DND-41 (cell line): Measurements from ENCODE around the gene CPSF2.
"Not testable (repeated sequence)": the region's sequence is repeated elsewhere in the genome, so short reads cannot be mapped to it uniquely, and the experiment has no call there.

Experiments used
- ATAC-seq: fragments of 200-7000 bp; cut with Tn5 transposase; 3 replicates; pipeline ENCODE4 v1.9.1; 2021; ENCODE audit warnings: low read depth; ENCODE audit not compliant: insufficient read depth
- DNase-seq: peaks from one replicate; pipeline ENCODE4 v3.0.0-alpha.2; 2020
- H2AFZ ChIP-seq: 2 replicates; pipeline ENCODE4 v1.6.0; 2012; ENCODE audit warnings: low read depth, low read length
- H3K27ac ChIP-seq: 2 replicates; pipeline ENCODE4 v1.5.1; 2012; ENCODE audit warnings: low read length, inconsistent platforms
- H3K27me3 ChIP-seq: fragments of 200-600 bp; sonication (generic); 2 replicates; pipeline ENCODE4 v1.6.0; 2012; ENCODE audit warnings: low read length, mild to moderate bottlenecking, inconsistent platforms; ENCODE audit not compliant: insufficient read depth, poor library complexity
- H3K36me3 ChIP-seq: 2 replicates; pipeline ENCODE4 v1.5.1; 2012; ENCODE audit warnings: low read length, inconsistent platforms; ENCODE audit not compliant: insufficient read depth
- H3K4me1 ChIP-seq: 2 replicates; pipeline ENCODE4 v1.5.1; 2012; ENCODE audit warnings: mild to moderate bottlenecking, low read length; ENCODE audit not compliant: insufficient read depth
- H3K4me2 ChIP-seq: 2 replicates; pipeline ENCODE4 v1.6.0; 2012; ENCODE audit warnings: mild to moderate bottlenecking, moderate library complexity, low read length, inconsistent platforms; ENCODE audit not compliant: insufficient read depth
- H3K4me3 ChIP-seq, 2 experiments: fragments of 200-600 bp in 1 of 2; shearing (Covaris generic) in 1 of 2; 2 replicates each; pipeline ENCODE4 v1.5.1; 2012 to 2016; ENCODE audit warnings: inconsistent platforms in 2 of 2, low read length in 2 of 2, mild to moderate bottlenecking in 2 of 2, low read depth in 1 of 2, moderate library complexity in 1 of 2
- H3K79me2 ChIP-seq: 2 replicates; pipeline ENCODE4 v1.6.0; 2012; ENCODE audit warnings: low read length, inconsistent platforms; ENCODE audit not compliant: insufficient read depth
- H3K9ac ChIP-seq: 2 replicates; pipeline ENCODE4 v1.6.0; 2012; ENCODE audit warnings: low read depth, mild to moderate bottlenecking, inconsistent platforms, low read length, moderate library complexity
- H3K9me3 ChIP-seq: 2 replicates; pipeline ENCODE4 v1.5.1; 2012; ENCODE audit warnings: low read length, moderate library complexity, mild to moderate bottlenecking, inconsistent platforms; ENCODE audit not compliant: insufficient read depth, severe bottlenecking
- H4K20me1 ChIP-seq: 2 replicates; pipeline ENCODE4 v1.6.0; 2012; ENCODE audit warnings: low read length; ENCODE audit not compliant: insufficient read depth
- EZH2 ChIP-seq: IDR thresholded peaks from 3 replicates; pipeline ENCODE4 v1.6.1; 2012; ENCODE audit warnings: borderline replicate concordance, low read depth, mild to moderate bottlenecking, moderate library complexity, low read length, inconsistent platforms; ENCODE audit not compliant: severe bottlenecking
- TF ChIP-seq, protein P1 (sequence below): IDR thresholded peaks from 2 replicates; pipeline ENCODE4 v1.5.1; 2012; ENCODE audit warnings: borderline replicate concordance, low read length, moderate library complexity, mild to moderate bottlenecking; ENCODE audit not compliant: poor library complexity, severe bottlenecking; ENCODE audit errors: extremely low read depth

Gene CPSF2

DNA sequence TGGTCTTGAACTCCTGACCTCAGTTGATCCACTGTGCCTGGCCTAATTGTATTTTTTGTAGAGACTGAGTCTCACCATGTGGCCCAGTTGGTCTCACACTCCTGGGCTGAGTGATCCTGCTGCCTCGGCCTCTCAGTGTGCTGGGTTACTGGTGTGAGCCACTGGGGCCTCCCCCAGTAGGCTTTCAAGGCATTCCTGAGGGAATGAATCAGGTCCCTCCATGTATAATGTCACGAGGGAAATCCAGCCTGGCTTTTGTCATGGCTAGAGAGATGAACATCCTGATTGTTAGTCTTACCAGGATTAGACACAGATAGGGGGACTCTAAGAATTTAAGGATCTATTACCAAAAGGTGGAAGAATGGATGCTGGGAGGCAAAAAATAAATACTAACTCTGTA lies 51.9 kb downstream of the CPSF2 start:
- H3K9me3 ChIP-seq: no peaks in the 10 kb centered on the region
- H3K9ac ChIP-seq: no peak overlapping the region
- no peak overlapping the region for H3K4me3 ChIP-seq
- H3K4me1 ChIP-seq: no peaks in the 10 kb centered on the region
- ATAC-seq: no peak
- no peaks in the 10 kb centered on the region for H3K27me3 ChIP-seq
- no peaks in the 10 kb centered on the region for H3K79me2 ChIP-seq
- no peak for TF ChIP-seq EZH2
- TF ChIP-seq, protein P1, sequence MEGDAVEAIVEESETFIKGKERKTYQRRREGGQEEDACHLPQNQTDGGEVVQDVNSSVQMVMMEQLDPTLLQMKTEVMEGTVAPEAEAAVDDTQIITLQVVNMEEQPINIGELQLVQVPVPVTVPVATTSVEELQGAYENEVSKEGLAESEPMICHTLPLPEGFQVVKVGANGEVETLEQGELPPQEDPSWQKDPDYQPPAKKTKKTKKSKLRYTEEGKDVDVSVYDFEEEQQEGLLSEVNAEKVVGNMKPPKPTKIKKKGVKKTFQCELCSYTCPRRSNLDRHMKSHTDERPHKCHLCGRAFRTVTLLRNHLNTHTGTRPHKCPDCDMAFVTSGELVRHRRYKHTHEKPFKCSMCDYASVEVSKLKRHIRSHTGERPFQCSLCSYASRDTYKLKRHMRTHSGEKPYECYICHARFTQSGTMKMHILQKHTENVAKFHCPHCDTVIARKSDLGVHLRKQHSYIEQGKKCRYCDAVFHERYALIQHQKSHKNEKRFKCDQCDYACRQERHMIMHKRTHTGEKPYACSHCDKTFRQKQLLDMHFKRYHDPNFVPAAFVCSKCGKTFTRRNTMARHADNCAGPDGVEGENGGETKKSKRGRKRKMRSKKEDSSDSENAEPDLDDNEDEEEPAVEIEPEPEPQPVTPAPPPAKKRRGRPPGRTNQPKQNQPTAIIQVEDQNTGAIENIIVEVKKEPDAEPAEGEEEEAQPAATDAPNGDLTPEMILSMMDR: no peak
- no peaks in the 10 kb centered on the region for H4K20me1 ChIP-seq
- H3K36me3 ChIP-seq: no peaks in the 10 kb centered on the region
- no peak for DNase-seq
- H3K4me2 ChIP-seq: no peak overlapping the region
- no peak overlapping the region for H3K27ac ChIP-seq
- H2AFZ ChIP-seq: no peak overlapping the region

DNA sequence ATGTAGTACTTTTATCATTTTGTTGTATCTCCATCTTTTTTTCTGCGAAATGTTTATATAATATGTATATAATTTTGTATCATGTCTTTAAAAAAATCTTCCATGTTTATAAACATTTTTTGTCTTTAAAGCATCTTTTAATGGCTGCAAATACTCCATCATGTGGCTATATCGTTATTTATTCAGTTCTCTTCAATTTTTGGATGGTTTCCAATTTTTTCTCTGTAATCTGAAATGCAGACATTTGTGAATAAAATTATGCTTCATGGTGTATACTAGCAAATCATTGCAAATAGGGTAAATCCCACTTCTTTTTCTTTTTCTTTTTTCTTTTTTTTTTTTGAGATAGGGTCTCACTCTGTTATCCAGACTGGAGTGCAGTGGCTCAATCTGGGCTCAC lies 54.0 kb downstream of the CPSF2 start:
- Histone ChIP-seq H3K9me3 (no peaks in the 10 kb centered on the region), H3K4me2 (no peak overlapping the region), H4K20me1 (no peaks in the 10 kb centered on the region), H3K4me1 (no peaks in the 10 kb centered on the region), H3K36me3 (no peaks in the 10 kb centered on the region), H3K79me2 (no peaks in the 10 kb centered on the region), H2AFZ (no peak overlapping the region), H3K27me3 (no peaks in the 10 kb centered on the region), H3K4me3 (no peak overlapping the region), H3K9ac (no peak overlapping the region), H3K27ac (no peak overlapping the region)
- no peak for TF ChIP-seq EZH2
- TF ChIP-seq, protein P1: no peak
- DNase-seq: no peak
- no peak for ATAC-seq

DNA sequence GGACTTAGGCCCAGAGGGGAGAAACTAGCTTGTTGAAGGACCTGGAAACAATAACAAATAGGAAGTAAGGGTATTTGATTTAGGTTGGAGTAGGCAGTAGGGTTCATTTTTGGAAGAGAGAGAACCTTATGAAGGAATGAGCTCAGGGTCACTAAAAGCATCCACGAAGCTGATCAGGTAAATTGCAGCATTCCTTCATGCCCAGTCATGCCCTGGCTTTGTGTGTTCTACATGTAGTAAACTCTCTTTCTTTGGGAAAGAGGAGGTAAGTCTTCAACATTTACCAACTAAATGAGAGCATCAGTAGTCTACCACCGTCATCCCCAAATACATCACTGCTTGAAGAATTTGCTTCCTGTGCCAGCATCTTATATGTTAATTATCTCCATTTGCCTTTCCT lies 54.7 kb downstream of the CPSF2 start:
- TF ChIP-seq EZH2: no peak
- TF ChIP-seq, protein P1: no peak
- H3K4me2 ChIP-seq: no peak overlapping the region
- no peaks in the 10 kb centered on the region for H3K27me3 ChIP-seq
- H3K9me3 ChIP-seq: no peaks in the 10 kb centered on the region
- H3K4me1 ChIP-seq: no peaks in the 10 kb centered on the region
- DNase-seq (no peak), ATAC-seq (no peak)
- H3K79me2 ChIP-seq: no peaks in the 10 kb centered on the region
- no peak overlapping the region for H3K4me3 ChIP-seq
- no peak overlapping the region for H3K9ac ChIP-seq
- no peaks in the 10 kb centered on the region for H3K36me3 ChIP-seq
- H4K20me1 ChIP-seq: no peaks in the 10 kb centered on the region
- no peak overlapping the region for H3K27ac ChIP-seq
- H2AFZ ChIP-seq: no peak overlapping the region

DNA sequence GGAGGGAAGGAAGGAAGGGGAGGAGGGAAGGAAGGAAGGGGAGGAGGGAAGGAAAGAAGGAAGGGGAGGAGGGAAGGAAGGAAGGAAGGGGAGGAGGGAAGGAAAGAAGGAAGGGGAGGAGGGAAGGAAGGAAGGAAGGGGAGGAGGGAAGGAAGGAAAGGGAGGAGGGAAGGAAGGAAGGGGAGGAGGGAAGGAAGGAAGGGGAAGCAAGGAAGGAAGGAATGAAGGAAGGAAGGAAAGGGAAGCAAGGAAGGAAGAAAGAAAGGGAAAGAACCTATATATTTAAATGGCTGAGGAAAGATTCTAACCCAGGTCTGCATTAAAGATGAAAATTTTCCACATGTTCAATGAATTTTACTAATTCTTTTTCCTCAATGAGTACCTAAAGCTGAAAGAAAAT lies 57.4 kb downstream of the CPSF2 start:
- H2AFZ ChIP-seq, DNase-seq, H3K4me3 ChIP-seq, H3K27ac ChIP-seq, ATAC-seq, H3K79me2 ChIP-seq, H4K20me1 ChIP-seq, H3K36me3 ChIP-seq, H3K4me2 ChIP-seq, H3K9me3 ChIP-seq, H3K9ac ChIP-seq, H3K27me3 ChIP-seq, H3K4me1 ChIP-seq: not testable (repeated sequence)
